Body of pancreas (tissue), 4 donors: ENCODE measurements around the gene UBN1.

Source experiments
- CTCF ChIP-seq, 7 experiments: fragments of 450-650 bp in 4 of 7; fragments of 200-600 bp in 3 of 7; sonication (generic) in 3 of 7; IDR thresholded peaks; one replicate each; pipeline ENCODE4 v1.5.1; 2016 to 2019; ENCODE audit warnings: antibody characterized with exemption in 7 of 7
- POLR2A ChIP-seq, 3 donors: fragments of 450-650 bp; IDR thresholded peaks; one replicate each; pipeline ENCODE4 v1.6.1; 2016; ENCODE audit warnings: antibody characterized with exemption in 3 of 3, mild to moderate bottlenecking in 2 of 3

DNA sequence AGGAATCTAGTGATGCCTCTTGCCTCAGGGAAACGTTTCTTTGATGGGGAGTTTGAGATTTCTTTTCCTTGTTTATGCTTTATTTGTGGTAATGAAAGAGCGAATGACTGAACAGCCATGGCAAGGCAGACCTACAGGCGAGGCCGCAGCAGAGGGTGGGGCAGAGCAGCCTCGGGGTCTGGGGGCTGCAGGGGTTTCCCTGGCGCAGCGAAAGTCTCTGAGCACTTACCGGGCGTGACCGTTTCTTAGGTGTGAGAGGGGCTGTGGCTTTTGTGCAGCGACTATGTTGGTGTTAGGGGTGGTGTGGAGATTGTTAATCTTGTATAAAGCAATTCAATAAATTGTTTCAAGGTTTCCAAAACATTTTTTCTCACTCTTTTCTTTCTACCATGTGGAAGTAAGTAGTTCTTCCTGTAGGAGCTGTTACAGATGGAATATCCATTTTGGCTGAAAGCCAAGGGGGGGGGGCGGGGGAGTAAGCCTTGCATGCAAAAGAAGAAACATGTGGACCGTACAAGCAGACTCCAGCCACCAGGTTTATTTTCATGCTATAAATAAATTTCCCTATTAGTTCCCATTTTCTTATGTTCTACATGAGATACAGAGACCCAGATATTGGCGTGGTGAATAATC, 34.8 kb downstream of the UBN1 start:
- no peak for TF ChIP-seq CTCF (IDR thresholded peaks at IDR 0.05)
- no peak for TF ChIP-seq POLR2A (IDR thresholded peaks at IDR 0.05)
